ENCODE results near the gene XRRA1.

DNA sequence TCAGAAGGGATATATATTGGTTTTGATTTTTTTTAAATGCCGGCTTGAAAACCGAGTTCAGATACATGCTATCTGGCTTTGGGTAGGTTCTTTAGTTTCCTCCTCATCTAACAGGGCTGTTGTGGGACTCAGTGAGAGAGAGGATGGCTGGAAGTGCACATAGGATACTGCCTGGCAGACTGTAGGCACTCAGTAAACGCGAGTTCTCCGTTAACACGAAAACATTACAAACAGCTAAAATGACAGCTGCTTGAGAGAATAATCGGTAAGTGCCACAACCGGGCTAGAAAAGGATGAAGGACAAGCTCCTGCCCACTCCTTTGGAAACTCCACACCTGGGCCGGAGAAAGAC is 369 bp downstream of the XRRA1 start:
- TF ChIP-seq POLR2A (IDR thresholded peaks at IDR 0.05; ENCODE audit: low read depth, low read length): no peak
- no peak for TF ChIP-seq POLR2AphosphoS5 (IDR thresholded peaks at IDR 0.05; ENCODE audit: low read depth, low read length)
- TF ChIP-seq TAF1 (IDR thresholded peaks at IDR 0.05; ENCODE audit: borderline replicate concordance, low read depth, low read length): no peak
